ENCODE measurements around the gene HOXD13.

GRCh38 chr2:176081376-176081836 lies 11.1 kb upstream of the HOXD13 start:
- TF ChIP-seq EP300 (IDR thresholded peaks at IDR 0.05) (no peak), CTCF (IDR thresholded peaks at IDR 0.05) (no peak), POLR2A (IDR thresholded peaks at IDR 0.05) (no peak), POLR2AphosphoS5 (IDR thresholded peaks at IDR 0.05) (no peak)
